ENCODE results near the gene GRM4.

The GRM4 gene

DNA sequence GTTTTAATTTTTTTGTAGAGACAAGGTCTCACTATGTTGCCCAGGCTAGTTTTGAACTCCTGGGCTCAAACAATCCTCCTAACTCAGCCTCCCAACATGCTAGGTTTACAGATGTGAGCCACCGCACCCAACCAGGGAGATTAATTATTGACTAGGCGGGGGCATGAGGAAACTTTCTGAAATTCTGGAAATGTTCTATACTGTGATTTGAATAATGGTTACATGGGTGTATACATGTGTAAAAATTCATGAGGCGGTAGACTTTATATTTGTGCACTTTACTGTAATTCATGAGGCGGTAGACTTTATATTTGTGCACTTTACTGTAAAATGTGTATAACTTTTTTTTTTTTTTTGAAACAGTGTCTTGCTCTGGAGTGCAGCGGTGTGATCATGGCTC is 147.2 kb downstream of the GRM4 start:
- TF ChIP-seq, protein P1, sequence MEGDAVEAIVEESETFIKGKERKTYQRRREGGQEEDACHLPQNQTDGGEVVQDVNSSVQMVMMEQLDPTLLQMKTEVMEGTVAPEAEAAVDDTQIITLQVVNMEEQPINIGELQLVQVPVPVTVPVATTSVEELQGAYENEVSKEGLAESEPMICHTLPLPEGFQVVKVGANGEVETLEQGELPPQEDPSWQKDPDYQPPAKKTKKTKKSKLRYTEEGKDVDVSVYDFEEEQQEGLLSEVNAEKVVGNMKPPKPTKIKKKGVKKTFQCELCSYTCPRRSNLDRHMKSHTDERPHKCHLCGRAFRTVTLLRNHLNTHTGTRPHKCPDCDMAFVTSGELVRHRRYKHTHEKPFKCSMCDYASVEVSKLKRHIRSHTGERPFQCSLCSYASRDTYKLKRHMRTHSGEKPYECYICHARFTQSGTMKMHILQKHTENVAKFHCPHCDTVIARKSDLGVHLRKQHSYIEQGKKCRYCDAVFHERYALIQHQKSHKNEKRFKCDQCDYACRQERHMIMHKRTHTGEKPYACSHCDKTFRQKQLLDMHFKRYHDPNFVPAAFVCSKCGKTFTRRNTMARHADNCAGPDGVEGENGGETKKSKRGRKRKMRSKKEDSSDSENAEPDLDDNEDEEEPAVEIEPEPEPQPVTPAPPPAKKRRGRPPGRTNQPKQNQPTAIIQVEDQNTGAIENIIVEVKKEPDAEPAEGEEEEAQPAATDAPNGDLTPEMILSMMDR (IDR thresholded peaks at IDR 0.05), result no peak
- no peak overlapping the region for H3K27ac ChIP-seq
- no peak overlapping the region for H3K4me3 ChIP-seq
- no peak for DNase-seq (ENCODE audit: low spot score)

DNA sequence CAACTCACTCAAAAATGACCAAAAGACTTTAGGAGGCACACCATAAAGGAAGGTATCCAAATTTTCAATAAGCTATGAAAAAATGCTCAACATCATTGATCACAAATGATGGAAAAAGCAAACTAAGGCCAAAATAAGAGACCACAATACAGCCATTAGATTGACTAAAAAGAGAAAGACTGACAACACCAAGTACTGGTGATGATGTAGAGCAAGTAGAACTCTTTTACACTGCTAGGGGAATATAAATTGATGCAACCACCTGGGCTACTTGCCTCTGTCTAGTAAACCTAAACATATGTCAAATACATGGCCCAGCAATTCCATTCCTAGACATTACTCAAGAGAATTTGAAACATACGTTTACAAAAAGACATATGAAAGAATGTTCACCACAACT is 148.6 kb downstream of the GRM4 start:
- Histone ChIP-seq H3K4me3 (no peak overlapping the region), H3K27ac (no peak overlapping the region)
- DNase-seq (ENCODE audit: low spot score), result no peak
- TF ChIP-seq, protein P1 (IDR thresholded peaks at IDR 0.05), result no peak

DNA sequence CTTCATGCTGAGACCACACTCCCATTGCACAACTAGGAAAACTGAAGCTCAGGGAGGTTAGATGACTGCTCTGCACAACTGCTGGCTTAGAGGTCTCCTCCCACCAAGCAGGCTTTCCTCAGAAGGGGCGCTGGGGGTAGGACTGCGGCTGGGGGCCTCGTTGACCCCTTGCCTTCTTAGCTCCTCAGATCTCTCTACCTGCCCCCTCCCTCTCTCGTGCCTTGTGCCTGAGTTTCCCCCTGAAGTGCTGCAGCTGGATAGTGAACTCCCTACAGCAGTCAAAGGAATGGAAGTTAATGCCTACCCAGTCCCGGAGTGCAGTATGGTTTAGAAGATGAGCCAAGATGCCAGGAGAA is 149.8 kb downstream of the GRM4 start:
- Histone ChIP-seq H3K4me3 (no peak overlapping the region), H3K27ac (no peak overlapping the region)
- TF ChIP-seq, protein P1 (IDR thresholded peaks at IDR 0.05), result no peak
- DNase-seq (ENCODE audit: low spot score), result no peak

DNA sequence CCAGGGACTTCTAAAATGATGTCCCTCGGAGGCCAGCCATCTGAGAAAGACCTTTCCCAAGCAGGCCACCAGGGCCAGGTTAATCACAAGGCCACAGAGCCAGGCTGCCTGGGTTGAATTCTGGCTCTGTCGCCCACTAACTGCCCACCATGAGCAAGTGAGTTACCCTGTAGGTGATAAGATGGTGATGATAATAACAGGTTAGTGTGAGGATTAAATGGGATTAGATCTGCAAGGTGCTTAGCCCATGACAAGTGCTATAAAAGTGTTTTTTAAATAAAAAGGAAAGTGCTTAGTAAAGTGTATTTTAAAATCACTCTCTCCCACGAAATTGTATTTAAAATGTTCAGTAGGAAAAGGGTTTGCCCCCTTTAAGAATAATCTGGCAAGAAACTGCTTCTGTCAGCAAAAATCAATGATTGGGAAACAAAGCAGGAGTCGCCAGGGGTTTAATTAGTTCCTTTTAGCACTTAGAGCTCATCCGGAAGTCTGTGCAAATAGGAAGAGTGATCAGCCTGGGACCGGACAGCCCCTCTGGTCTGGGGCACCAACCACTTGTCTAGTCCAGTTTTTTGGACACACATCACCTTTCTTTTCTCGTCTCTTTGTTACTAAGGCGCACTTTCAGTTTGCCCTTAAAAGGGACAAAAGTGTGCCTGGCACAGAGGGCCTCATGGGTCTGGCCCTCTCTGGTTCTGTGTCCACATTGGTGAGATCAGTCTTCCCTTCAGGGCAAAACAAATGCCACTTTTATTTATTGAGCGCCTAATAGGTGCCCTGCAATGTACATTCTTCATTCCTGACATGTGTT is 150.4 kb downstream of the GRM4 start:
- no peak overlapping the region for H3K27ac ChIP-seq
- TF ChIP-seq, protein P1 (IDR thresholded peaks at IDR 0.05), result no peak
- no peak for DNase-seq (ENCODE audit: low spot score)
- H3K4me3 ChIP-seq, result no peak overlapping the region

DNA sequence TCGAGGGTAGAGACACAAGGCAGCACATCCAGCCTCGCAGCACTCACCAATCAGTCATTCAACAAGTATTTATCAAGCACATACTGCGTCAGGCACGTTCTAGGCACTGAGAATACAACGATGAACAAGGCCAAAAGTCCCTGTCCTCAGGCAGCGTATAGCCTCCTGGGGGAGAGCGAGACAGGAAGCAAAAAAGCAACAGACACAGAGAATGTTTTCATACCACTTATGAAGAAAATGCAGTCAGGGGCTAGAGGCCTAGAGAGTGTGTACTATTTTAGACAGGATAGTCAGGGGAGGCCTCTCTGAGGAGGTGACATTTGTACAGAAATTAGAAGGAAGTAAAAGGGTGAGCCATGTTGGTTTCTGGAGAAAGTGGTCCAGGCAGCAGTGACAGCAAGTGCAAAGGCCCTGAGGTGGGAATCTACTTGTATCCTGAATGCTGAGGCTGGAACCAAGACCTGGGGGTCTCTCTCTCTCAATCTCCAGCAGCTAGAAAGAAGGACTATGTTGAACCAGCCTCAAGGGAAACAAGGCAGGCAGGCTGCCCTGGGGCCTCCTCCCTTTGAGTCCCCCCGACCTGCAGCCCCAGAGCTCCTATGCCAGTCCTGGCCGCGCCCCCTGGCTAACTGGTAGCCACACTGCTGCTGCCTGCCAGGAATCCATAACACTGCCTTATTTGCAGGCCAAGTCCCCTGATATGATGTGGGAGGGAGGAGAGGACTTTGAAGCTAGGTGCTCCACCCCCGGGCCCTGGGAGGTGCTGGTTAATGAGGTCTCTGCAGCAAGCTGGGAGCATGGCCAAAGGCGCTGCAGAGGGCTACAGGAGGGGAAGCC is 151.2 kb downstream of the GRM4 start:
- Histone ChIP-seq H3K4me3 (no peak overlapping the region), H3K27ac (no peak overlapping the region)
- peak; percentile 66 for DNase-seq (ENCODE audit: low spot score)
- TF ChIP-seq, protein P1 (IDR thresholded peaks at IDR 0.05), result no peak

DNA sequence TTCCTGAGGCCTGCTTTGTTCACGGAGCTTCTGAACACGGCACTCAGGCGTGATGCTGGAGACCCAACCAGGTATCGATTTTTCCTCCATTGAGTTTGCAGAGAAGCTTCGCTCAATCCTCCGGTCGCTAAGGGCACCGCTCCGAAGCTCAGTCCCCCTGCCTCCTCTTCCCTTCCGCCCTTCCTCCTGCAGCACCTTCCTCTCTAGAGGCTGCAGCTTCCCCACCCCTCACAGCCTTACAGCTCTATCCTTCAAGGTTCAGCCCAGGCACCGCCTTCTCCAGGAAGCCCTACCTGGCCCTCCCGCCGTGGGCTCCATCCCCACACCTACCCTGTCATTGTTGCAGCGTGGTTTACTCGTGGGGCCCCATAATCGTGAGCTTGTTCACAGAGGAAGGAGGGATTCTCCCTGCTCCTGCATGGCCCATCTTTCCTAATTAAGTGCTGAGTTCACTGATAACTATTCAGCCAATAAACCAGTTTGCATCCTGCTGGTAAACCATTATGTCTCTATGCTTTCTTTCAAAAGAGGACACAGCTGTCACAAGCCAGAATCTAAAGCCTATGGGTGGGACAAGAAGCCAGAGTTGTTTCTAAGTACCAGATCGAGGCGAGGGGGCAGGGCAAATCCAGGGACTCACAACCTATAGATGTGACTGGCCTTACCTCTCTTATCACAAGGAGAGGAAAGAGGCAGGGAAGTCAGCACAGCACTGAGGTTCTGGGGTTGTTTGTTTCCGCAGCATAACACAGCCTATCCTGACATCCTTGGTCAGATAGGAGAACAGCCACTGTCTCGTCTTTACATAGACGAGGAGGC is 152.0 kb downstream of the GRM4 start:
- peak; percentile 4 for DNase-seq (ENCODE audit: low spot score)
- TF ChIP-seq, protein P1 (IDR thresholded peaks at IDR 0.05), result no peak
- Histone ChIP-seq H3K27ac (no peak overlapping the region), H3K4me3 (no peak overlapping the region)

Data from coronary artery (tissue), 2 donors.